SK-N-SH (cell line): ENCODE measurements around the gene LAMC2. TPM values are rescaled to one million over a fixed set of nuclear protein-coding genes. Genes with fewer than 3 reads are reported as not detected.

Experiments used
- CTCF ChIA-PET: fragments of 300-600, 350-600 bp; formaldehyde crosslinking; extraction: SDS; loops from one replicate; lab custom pipeline; 2021; lab: Yijun Ruan, JAX
- POLR2A ChIA-PET: fragments of 350-600 bp; sonication (Branson Sonifier 250); formaldehyde crosslinking; extraction: SDS; loops from one replicate; lab custom pipeline; 2020; ENCODE audit warnings: antibody characterized with exemption, inconsistent platforms; lab: Yijun Ruan, JAX
- DNase-seq: peaks from one replicate; pipeline ENCODE4 v3.0.0; 2012
- H2AFZ ChIP-seq: fragments of 200-600 bp; sonication (generic); 2 replicates; pipeline ENCODE4 v1.8.1; 2016; ENCODE audit warnings: antibody characterized with exemption, mild to moderate bottlenecking, low read depth
- H3F3A ChIP-seq: fragments of 200-600 bp; sonication (generic); replicated peaks from 2 replicates; pipeline ENCODE3; 2016; ENCODE audit warnings: antibody characterized with exemption, mild to moderate bottlenecking; ENCODE audit not compliant: insufficient read depth
- H3K27ac ChIP-seq, 2 experiments: fragments of 200-500 bp in 1 of 2; fragments of 200-600 bp in 1 of 2; sonication (Bioruptor generic) in 1 of 2; sonication (generic), shearing (Covaris generic) in 1 of 2; 2 replicates each; pipeline versions ENCODE4 v1.5.1 to v1.6.1; 2014 to 2016; ENCODE audit warnings: low read depth in 2 of 2, inconsistent platforms in 1 of 2, low read length in 1 of 2, mild to moderate bottlenecking in 1 of 2, mixed read lengths in 1 of 2
- H3K27me3 ChIP-seq: fragments of 200-600 bp; sonication (generic), shearing (Covaris generic); 2 replicates; pipeline ENCODE4 v1.6.1; 2016; ENCODE audit warnings: mixed run types; ENCODE audit not compliant: insufficient read depth
- H3K36me3 ChIP-seq, 2 experiments: fragments of 200-500 bp in 1 of 2; fragments of 200-600 bp in 1 of 2; sonication (Bioruptor generic) in 1 of 2; sonication (generic) in 1 of 2; replicated peaks in 1 of 2; 2 replicates each; pipeline versions ENCODE3 to v1.5.1; 2014 to 2016; ENCODE audit warnings: low read length in 1 of 2, mild to moderate bottlenecking in 1 of 2; ENCODE audit not compliant: insufficient read depth in 2 of 2, control insufficient read depth in 1 of 2
- H3K4me1 ChIP-seq, 2 experiments: fragments of 200-500 bp in 1 of 2; fragments of 200-600 bp in 1 of 2; sonication (Bioruptor generic) in 1 of 2; sonication (generic), shearing (Covaris generic) in 1 of 2; 2 replicates each; pipeline versions ENCODE4 v1.5.1 to v1.6.1; 2014 to 2016; ENCODE audit warnings: low read depth in 1 of 2, low read length in 1 of 2, mixed run types in 1 of 2; ENCODE audit not compliant: insufficient read depth in 2 of 2, control insufficient read depth in 1 of 2
- H3K4me2 ChIP-seq: fragments of 200-600 bp; sonication (generic), shearing (Covaris generic); 2 replicates; pipeline ENCODE4 v1.6.1; 2017; ENCODE audit warnings: mixed run types
- H3K4me3 ChIP-seq, 2 experiments: fragments of 200-500 bp in 1 of 2; fragments of 200-600 bp in 1 of 2; sonication (Bioruptor generic) in 1 of 2; sonication (generic), shearing (Covaris generic) in 1 of 2; 2 replicates each; pipeline versions ENCODE4 v1.5.1 to v1.8.1; 2014 to 2016; ENCODE audit warnings: low read depth in 2 of 2, inconsistent platforms in 1 of 2, low read length in 1 of 2, mild to moderate bottlenecking in 1 of 2, mixed read lengths in 1 of 2, moderate library complexity in 1 of 2
- H3K79me2 ChIP-seq: fragments of 200-600 bp; sonication (generic); 2 replicates; pipeline ENCODE4 v1.8.1; 2017; ENCODE audit warnings: mild to moderate bottlenecking; ENCODE audit not compliant: insufficient read depth
- H3K9ac ChIP-seq: fragments of 200-600 bp; sonication (generic); 2 replicates; pipeline ENCODE4 v1.6.1; 2017; ENCODE audit warnings: mixed run types
- H3K9me2 ChIP-seq: fragments of 200-600 bp; sonication (generic); 2 replicates; pipeline ENCODE4 v1.6.1; 2017; ENCODE audit warnings: mixed run types
- H3K9me3 ChIP-seq: fragments of 200-600 bp; sonication (generic); 2 replicates; pipeline ENCODE4 v1.6.1; 2017; ENCODE audit warnings: mixed run types, mild to moderate bottlenecking, moderate library complexity
- H4K20me1 ChIP-seq: fragments of 200-600 bp; sonication (generic); 2 replicates; pipeline ENCODE4 v1.6.1; 2017; ENCODE audit warnings: mild to moderate bottlenecking, mixed run types; ENCODE audit not compliant: insufficient read depth
- CTCF ChIP-seq: fragments of 200-600 bp; sonication (generic); IDR thresholded peaks from 2 replicates; pipeline ENCODE4 v1.6.1; 2017; ENCODE audit warnings: antibody characterized with exemption, mild to moderate bottlenecking, moderate library complexity
- FOXJ3 ChIP-seq: sonication (generic); formaldehyde crosslinking; IDR thresholded peaks from 2 replicates; pipeline ENCODE4 v1.5.1; 2020; ENCODE audit warnings: mild to moderate bottlenecking, missing genetic modification reagents
- FOXM1 ChIP-seq: IDR thresholded peaks from 2 replicates; pipeline ENCODE4 v1.4.0; 2012; ENCODE audit warnings: low read depth, mild to moderate bottlenecking
- MAX ChIP-seq: IDR thresholded peaks from 2 replicates; pipeline ENCODE4 v1.4.0; 2012; ENCODE audit warnings: low read depth
- MXI1 ChIP-seq: IDR thresholded peaks from 2 replicates; pipeline ENCODE4 v1.6.1; 2012; ENCODE audit warnings: mild to moderate bottlenecking, low read depth, low read length, improper control_type of control experiment
- POLR2AphosphoS5 ChIP-seq: IDR thresholded peaks from 2 replicates; pipeline ENCODE4 v1.6.1; 2012; ENCODE audit warnings: low read depth, low read length
- RAD21 ChIP-seq: IDR thresholded peaks from 2 replicates; pipeline ENCODE4 v1.6.1; 2012; ENCODE audit warnings: mild to moderate bottlenecking, low read length
- REST ChIP-seq: IDR thresholded peaks from 2 replicates; pipeline ENCODE4 v1.6.1; 2012; ENCODE audit warnings: mild to moderate bottlenecking, low read depth, low read length, moderate library complexity
- RXRA ChIP-seq: IDR thresholded peaks from 2 replicates; pipeline ENCODE4 v1.4.0; 2012; ENCODE audit warnings: low read depth, mild to moderate bottlenecking, borderline replicate concordance
- SMC3 ChIP-seq: IDR thresholded peaks from 2 replicates; pipeline ENCODE4 v1.6.1; 2012; ENCODE audit warnings: low read depth, low read length, improper control_type of control experiment
- TEAD4 ChIP-seq: IDR thresholded peaks from 2 replicates; pipeline ENCODE4 v1.4.0; 2012; ENCODE audit warnings: mild to moderate bottlenecking, borderline replicate concordance; ENCODE audit not compliant: insufficient read depth
- USF2 ChIP-seq: fragments of 150-350 bp; IDR thresholded peaks from 2 replicates; pipeline ENCODE4 v1.6.1; 2017; ENCODE audit warnings: antibody characterized with exemption, low read length, low read depth, borderline replicate concordance
- YY1 ChIP-seq: IDR thresholded peaks from 2 replicates; pipeline ENCODE4 v1.4.0; 2012; ENCODE audit warnings: low read depth, mild to moderate bottlenecking
- WGBS: methylation state at CpG from one replicate; pipeline ENCODE4 v1.1.6; 2017; ENCODE audit warnings: low lambda C conversion rate; 5-methylcytosine and 5-hydroxymethylcytosine counted together
- polyA plus RNA-seq, 3 experiments: library from polyadenylated mRNA; depleted of rRNA; stranded (reverse); fragments of >200 nt; gene quantifications; 2 replicates each; pipeline ENCODE4 v1.2.3, GENCODE V29; 2012

LAMC2 gene
- polyA plus RNA-seq, 1 of the 3 experiments (the other 2 are of a cell fraction): 0.15 TPM

- H3K79me2 ChIP-seq: no peaks in the 10 kb centered on the region
- WGBS: 94% methylated on average over 1 of the region's 1 CpG
- TF ChIP-seq RXRA (no peak), MAX (no peak)
- TF ChIP-seq, all 33 proteins: peak for 0
- ChIA-PET POLR2A (no interaction called here), CTCF (no interaction called here)
- no peak overlapping the region for H2AFZ ChIP-seq
- no peak overlapping the region for H3K4me3 ChIP-seq
- no peaks in the 10 kb centered on the region; a peak in 1 of 4 replicates for H3K4me1 ChIP-seq
- no peaks in the 10 kb centered on the region for H3K27me3 ChIP-seq
- DNase-seq: no peak
- H3F3A ChIP-seq: no peaks in the 10 kb centered on the region
- no peaks in the 10 kb centered on the region for H3K36me3 ChIP-seq
- H3K9me2 ChIP-seq: no peaks in the 10 kb centered on the region
- no peaks in the 10 kb centered on the region for H3K9me3 ChIP-seq
- H3K27ac ChIP-seq: no peak overlapping the region
- H4K20me1 ChIP-seq: no peaks in the 10 kb centered on the region
- H3K4me2 ChIP-seq: no peak overlapping the region
- H3K9ac ChIP-seq: no peak overlapping the region
Measured at GRCh38 chr1:183212870-183213269, 26.8 kb downstream of the LAMC2 start.

GRCh38 chr1:183214021-183214970 is 28.2 kb downstream of the LAMC2 start:
- H3K79me2 ChIP-seq: no peaks in the 10 kb centered on the region
- H3K36me3 ChIP-seq: no peaks in the 10 kb centered on the region
- TF ChIP-seq FOXJ3 (CRISPR knock-in tag) (no peak), REST (no peak), TEAD4 (no peak), SMC3 (no peak), FOXM1 (no peak), YY1 (no peak), USF2 (no peak), RAD21 (no peak), RXRA (no peak), CTCF (no peak), POLR2AphosphoS5 (no peak), MXI1 (no peak)
- no peaks in the 10 kb centered on the region for H3K27me3 ChIP-seq
- POLR2A ChIA-PET: no interaction called here
- H3K9me3 ChIP-seq: no peaks in the 10 kb centered on the region
- H3K4me3 ChIP-seq: no peak overlapping the region
- WGBS: 69% methylated on average over 5 of the region's 5 CpGs
- no peaks in the 10 kb centered on the region for H3K9me2 ChIP-seq
- no peak overlapping the region for H3K9ac ChIP-seq
- no peaks in the 10 kb centered on the region for H3F3A ChIP-seq
- peaks cover 0 to 3% of the 10 kb centered on the region in 2 experiments; a peak in 1 of 4 replicates for H3K4me1 ChIP-seq
- H3K27ac ChIP-seq: no peak overlapping the region
- H2AFZ ChIP-seq: no peak overlapping the region
- CTCF ChIA-PET: no interaction called here
- no peaks in the 10 kb centered on the region for H4K20me1 ChIP-seq
- DNase-seq: no peak
- H3K4me2 ChIP-seq: no peak overlapping the region
